ENCODE data around the gene METTL5.
"Not testable (repeated sequence)": the region's sequence is repeated elsewhere in the genome, so short reads cannot be mapped to it uniquely, and the experiment has no call there.

METTL5 gene
- 8.1 to 16.8 reads per million in 2 donors for total RNA-seq

DNA sequence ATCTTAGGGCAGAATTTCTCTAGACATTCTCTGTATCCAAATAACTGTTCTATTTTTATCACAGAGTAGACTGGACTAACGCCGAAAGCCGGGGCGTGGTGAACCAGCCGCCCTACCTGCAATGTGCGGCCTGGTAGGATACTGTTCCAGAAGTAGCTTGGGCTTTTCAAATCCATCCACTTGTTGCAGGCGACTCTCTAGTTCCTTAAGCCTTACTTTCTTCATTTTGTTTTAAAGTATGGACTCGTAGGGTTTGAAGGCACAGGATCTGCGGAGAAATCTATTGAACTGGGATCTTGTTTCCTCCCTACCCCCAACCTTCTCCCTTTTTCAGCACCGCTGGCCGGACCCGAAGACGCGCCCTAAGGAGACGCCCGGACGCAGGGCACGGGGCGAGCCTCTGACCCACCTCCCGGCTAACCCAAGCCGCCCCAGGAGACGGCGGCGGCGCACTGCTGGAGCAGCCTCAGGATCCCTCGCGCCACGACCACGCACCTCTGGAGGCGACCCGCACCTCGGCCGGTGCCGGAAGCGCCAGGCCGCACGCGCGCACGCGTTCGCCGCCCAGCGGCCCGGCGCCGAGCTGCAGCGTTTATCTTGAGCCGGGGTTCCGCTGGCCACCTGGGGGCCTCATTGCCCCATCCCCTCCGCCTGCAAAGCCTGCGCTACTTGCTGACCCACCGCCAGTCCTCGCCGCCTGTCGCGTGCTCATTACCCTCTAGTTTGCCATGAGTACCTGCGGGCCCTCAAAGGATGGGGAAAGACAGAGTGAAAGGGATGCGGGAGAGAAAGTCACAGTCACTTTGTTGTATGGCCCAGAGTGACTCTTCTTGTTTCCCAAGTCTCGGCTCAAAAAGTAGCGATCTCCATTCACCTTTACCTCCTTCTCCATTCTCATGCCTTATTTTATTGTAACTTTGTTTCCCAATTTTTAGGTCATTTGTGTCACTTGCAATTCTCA is at the start of gene METTL5:
Gene METTL5 (minus strand): TSS at position 533 of the 961 bp plus-strand sequence. CDS start 308 bp downstream, at position 225.
- DNase-seq = peak; percentile 60 to 80 (median 67)

DNA sequence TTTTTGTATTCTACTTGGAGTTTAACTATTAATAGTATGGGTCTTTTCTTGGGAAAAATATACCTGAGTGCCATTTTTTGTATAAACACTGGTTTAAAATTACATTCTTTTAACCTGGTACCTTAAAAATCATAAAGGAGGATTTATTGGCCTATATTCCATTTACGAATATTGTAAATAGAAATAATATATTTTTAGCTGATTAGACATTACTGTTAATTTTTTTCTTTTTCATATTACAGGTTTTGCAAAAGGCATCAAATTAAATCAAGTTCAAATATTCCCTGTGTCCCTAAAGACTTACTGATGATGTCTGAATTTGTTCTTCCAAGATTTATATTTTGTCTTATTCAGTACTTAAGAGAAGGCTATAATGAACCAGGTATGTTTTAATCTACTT is 47.3 kb upstream of the METTL5 start:
- DNase-seq = no peak

- not testable (repeated sequence) for DNase-seq
Measured at GRCh38 chr2:169871369-169871768, 46.7 kb upstream of the METTL5 start.

GRCh38 chr2:169868951-169869350 is 44.2 kb upstream of the METTL5 start:
- DNase-seq = peak in 1 of 5 experiments; percentile 3

GRCh38 chr2:169867579-169867978 is 42.9 kb upstream of the METTL5 start:
- DNase-seq = no peak

DNA sequence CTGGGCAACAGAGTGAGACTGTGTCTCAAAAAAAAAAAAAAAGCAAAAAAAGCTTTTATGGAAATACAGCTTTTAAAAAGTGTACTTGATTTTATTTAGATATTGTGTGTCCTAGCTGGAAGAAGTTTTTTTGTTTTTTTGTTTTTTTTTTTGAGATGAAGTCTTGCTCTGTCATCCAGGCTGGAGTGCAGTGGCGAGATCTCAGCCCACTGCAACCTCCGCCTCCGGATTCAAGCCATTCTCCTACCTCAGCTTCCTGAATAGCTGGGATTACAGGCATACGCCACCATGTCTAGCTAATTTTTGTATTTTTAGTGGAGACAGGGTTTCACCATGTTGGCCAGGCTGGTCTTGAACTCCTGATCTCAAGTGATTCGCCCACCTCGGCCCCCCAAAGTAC is 41.5 kb upstream of the METTL5 start:
- DNase-seq = not testable (repeated sequence)

GRCh38 chr2:169865492-169865891 is 40.8 kb upstream of the METTL5 start:
- DNase-seq = no peak

GRCh38 chr2:169862816-169863215 is 38.1 kb upstream of the METTL5 start:
- DNase-seq = no peak

DNA sequence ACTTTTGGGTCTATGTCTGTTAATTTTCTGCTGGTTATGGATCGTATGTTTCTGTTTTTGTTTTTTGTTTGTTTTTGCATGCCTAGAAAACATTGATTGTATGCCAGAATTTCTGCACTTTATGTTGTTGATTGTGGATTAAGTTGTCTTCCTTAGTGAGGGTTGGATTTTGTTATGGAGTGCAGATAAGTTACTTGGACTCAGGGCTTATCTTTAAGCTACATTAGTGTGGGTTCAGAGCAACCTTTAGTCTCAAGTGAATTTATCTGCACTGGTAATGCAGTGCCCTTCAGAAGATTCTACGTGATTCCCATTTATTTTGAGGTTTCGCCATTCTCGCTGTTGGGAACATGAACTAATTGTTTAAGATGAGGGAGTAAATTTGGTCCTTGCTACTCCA is 35.4 kb upstream of the METTL5 start:
- no peak for DNase-seq

GRCh38 chr2:169859423-169859822 is 34.7 kb upstream of the METTL5 start:
- DNase-seq = no peak

DNA sequence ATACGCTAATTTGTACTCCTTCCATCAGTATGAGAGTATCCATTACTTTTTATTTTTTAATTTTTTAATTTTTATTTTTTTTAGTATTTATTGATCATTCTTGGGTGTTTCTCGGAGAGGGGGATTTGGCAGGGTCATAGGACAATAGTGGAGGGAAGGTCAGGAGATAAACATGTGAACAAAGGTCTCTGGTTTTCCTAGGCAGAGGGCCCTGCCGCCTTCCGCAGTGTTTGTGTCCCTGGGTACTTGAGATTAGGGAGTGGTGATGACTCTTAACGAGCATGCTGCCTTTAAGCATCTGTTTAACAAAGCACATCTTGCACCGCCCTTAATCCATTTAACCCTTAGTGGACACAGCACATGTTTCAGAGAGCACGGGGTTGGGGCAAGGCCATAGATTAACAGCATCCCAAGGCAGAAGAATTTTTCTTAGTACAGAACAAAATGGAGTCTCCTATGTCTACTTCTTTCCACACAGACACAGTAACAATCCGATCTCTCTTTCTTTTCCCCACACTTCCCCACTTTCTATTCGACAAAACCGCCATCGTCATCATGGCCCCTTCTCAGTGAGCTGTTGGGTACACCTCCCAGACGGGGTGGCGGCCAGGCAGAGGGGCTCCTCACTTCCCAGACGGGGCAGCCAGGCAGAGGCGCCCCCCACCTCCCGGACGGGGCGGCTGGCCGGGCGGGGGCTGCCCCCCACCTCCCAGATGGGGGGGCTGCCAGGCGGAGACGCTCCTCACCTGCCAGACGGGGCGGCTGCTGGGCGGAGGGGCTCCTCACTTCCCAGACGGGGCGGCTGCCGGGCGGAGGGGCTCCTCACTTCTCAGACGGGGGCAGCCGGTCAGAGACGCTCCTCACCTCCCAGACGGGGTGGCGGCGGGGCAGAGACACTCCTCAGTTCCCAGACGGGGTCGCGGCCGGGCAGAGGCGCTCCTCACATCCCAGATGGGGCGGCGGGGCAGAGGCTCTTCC is 30.9 kb upstream of the METTL5 start:
- DNase-seq = not testable (repeated sequence)

- DNase-seq = no peak
Measured at GRCh38 chr2:169853041-169853668, 28.4 kb upstream of the METTL5 start.

DNA sequence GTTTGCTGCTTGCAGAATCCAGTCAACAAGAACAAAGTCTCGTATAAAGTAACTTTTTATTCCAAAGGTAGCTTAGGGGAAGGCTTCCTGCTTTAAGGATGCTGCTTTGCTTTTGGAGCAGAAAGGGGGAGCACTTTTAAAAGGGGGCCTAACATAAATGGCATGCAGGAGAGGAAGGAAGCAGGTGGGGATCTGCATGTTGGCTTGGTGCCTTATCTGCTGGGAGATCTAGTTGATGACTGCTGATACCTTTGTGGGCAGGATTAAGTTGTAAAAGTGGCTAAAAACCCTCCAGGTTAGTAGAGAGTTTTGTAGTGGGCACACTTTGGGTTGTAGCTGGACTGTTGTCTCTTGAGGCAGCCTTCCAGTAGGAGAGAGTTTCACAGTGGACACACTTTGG is 25.0 kb upstream of the METTL5 start:
- DNase-seq = peak in 1 of 5 experiments; percentile 56

- not testable (repeated sequence) for DNase-seq
Measured at GRCh38 chr2:169848959-169849693, 24.4 kb upstream of the METTL5 start.

- no peak for DNase-seq
Measured at GRCh38 chr2:169845016-169845415, 20.3 kb upstream of the METTL5 start.

- DNase-seq = not testable (repeated sequence)
Measured at GRCh38 chr2:169841625-169842024, 16.9 kb upstream of the METTL5 start.

DNA sequence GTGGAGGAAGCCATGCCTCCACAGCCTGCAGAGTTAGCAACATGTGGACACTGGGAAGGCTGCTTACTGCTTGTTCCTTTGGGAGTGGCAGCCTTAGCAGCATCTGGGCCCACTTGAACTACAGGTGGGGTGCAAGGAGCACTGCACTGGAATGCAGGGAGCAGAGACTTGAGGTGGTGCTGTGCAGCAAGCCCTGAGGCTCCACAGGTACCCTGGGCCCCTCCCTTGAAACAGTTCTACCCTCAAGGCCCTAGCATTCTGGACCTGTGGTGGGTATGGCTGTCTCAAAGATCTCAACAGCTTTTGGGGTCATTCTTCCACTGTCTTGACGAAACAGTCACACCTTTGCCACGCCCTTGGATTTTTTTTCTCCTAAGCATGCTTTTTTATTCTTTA is 16.0 kb upstream of the METTL5 start:
- DNase-seq = no peak

DNA sequence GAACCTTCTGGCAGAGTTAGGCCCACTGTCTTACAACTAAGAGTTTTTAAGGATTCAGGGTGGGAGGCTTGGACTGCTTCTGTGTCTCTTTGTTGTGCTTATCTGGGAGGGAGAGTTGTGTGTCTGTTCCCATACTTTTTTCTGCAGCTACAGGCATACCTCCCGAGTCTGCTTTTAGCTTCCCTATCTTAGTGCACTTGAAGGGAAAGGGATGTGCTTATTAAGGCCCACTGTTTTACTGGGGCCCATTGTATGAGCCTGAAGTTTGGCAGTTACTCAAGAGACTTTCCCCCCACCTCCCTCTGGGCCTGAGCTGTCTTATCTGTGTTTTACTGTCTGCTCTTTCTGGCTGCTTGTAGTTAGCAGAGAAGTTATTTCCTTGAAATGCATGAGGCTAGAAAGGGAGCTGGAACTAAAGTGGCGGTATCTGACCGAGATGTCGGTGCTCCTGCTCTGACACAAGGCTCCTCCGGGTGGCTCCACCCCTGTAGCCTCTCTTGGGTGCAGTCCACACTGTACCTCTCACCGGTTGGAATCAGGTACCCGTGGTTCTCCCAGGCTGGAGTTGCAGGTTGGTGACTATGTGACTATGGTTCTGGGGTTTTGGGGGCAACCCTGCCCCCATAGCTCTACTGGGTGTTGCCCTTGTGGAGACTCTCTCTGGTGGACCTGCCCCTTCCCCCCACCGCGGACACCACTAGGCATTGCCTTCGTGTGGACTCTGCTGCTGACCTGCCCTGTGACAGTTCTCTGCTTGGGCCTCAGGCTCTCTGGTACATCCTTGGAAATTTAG is 15.4 kb upstream of the METTL5 start:
- no peak for DNase-seq

DNA sequence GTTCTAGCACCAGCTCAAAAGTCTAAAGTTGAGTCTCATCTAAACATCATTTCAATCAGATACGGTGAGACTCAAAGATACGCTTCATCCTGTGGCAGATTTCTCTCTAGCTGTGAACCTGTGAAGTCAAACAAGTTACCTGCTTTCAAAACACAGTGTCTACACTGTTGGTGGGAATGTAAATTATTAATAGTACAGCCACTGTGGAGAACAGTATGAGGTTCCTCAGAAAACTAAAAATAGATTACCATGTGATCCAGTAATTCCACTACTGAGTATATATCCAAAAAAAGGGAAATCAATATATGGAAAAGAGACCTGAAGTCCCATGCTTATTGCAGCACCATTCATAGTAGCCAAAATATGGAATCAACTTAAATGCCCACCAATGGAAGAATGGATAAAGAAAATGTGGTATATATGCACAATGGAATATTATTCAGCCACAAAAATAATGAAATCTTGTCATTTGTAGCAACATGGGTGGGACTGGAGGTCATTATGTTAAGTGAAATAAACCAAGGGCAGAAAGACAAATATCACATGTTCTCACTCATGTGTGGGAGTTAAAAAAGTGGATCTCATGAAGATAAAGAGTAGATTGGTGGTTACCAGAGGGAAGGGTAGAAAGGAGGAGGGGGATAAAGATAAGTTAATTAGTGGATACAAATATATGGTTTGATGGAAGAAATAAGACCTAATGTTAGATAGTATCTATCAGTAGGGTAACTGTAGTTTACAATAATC is 14.2 kb upstream of the METTL5 start:
- DNase-seq = no peak

DNA sequence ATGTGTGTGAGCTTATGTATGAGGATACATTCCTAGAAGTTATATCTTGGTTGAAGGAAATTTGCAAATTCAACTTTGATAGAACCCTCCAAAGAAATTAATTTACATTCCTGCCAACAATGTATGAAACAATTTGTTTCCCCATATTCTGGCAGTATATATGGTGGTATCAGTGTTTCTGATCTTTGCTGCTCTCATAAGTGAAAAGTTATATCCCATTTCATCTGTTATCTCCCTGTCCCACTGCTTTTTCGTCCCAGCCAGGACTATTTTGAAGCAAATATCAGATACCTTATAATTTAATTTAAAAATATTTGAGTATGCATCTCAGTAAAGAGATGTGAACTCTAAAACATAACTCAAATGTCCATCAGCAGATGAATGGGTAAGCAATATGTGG is 9.7 kb upstream of the METTL5 start:
- DNase-seq = no peak

All from T-helper 2 cell (primary cell).